A549 (cell line): ENCODE results near the gene SPATS2.

Experiments used
- KDM1A ChIP-seq: fragments of 200-600 bp; sonication (generic); IDR thresholded peaks from 2 replicates; pipeline ENCODE4 v1.6.1; 2016; ENCODE audit warnings: low read depth, mild to moderate bottlenecking
- MYC ChIP-seq: IDR thresholded peaks from 2 replicates; pipeline ENCODE4 v1.6.1; 2012; ENCODE audit warnings: mild to moderate bottlenecking, inconsistent platforms, low read length, improper control_type of control experiment, borderline replicate concordance
- PHF8 ChIP-seq: fragments of 200-600 bp; sonication (generic); IDR thresholded peaks from 2 replicates; pipeline ENCODE4 v1.6.1; 2016; ENCODE audit warnings: low read depth, mild to moderate bottlenecking, antibody characterized with exemption, moderate library complexity, borderline replicate concordance
- TF ChIP-seq, protein P1 (sequence below): fragments of >200 bp; sonication (Bioruptor Twin); formaldehyde crosslinking; IDR thresholded peaks from 3 replicates; pipeline ENCODE4 v1.5.1; 2016
- TF ChIP-seq, protein P2 (sequence below): fragments of 150-350 bp; IDR thresholded peaks from 2 replicates; pipeline ENCODE4 v1.6.1; 2014; ENCODE audit warnings: low read depth, mild to moderate bottlenecking, low read length

GRCh38 chr12:49458816-49459215, 91.6 kb downstream of the SPATS2 start:
- TF ChIP-seq, protein P1, sequence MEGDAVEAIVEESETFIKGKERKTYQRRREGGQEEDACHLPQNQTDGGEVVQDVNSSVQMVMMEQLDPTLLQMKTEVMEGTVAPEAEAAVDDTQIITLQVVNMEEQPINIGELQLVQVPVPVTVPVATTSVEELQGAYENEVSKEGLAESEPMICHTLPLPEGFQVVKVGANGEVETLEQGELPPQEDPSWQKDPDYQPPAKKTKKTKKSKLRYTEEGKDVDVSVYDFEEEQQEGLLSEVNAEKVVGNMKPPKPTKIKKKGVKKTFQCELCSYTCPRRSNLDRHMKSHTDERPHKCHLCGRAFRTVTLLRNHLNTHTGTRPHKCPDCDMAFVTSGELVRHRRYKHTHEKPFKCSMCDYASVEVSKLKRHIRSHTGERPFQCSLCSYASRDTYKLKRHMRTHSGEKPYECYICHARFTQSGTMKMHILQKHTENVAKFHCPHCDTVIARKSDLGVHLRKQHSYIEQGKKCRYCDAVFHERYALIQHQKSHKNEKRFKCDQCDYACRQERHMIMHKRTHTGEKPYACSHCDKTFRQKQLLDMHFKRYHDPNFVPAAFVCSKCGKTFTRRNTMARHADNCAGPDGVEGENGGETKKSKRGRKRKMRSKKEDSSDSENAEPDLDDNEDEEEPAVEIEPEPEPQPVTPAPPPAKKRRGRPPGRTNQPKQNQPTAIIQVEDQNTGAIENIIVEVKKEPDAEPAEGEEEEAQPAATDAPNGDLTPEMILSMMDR, result no peak
- TF ChIP-seq KDM1A (no peak), MYC (no peak), PHF8 (no peak)
- TF ChIP-seq, protein P2, sequence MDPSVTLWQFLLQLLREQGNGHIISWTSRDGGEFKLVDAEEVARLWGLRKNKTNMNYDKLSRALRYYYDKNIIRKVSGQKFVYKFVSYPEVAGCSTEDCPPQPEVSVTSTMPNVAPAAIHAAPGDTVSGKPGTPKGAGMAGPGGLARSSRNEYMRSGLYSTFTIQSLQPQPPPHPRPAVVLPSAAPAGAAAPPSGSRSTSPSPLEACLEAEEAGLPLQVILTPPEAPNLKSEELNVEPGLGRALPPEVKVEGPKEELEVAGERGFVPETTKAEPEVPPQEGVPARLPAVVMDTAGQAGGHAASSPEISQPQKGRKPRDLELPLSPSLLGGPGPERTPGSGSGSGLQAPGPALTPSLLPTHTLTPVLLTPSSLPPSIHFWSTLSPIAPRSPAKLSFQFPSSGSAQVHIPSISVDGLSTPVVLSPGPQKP, result no peak
